Peyer's patch (tissue), 4 donors: ENCODE results near the gene ZSCAN9. TPM values are rescaled to one million over a fixed set of nuclear protein-coding genes. Genes with fewer than 3 reads are reported as not detected.

Source experiments
- DNase-seq, 3 donors: peaks; one replicate each; pipeline ENCODE4 v3.0.0-alpha.2; 2017 to 2019
- H3K27ac ChIP-seq, 4 donors: fragments of 200-600 bp; sonication (generic); one replicate each; pipeline ENCODE4 v1.5.1; 2016 to 2019
- H3K27me3 ChIP-seq, 2 donors: fragments of 200-600 bp; sonication (generic); one replicate each; pipeline ENCODE4 v1.5.1; 2019
- H3K36me3 ChIP-seq, 3 donors: fragments of 200-600 bp; sonication (generic); one replicate each; pipeline ENCODE4 v1.5.1; 2016 to 2019
- H3K4me1 ChIP-seq, 4 donors: fragments of 200-600 bp; sonication (generic); one replicate each; pipeline ENCODE4 v1.5.1; 2016 to 2019
- H3K4me3 ChIP-seq, 4 donors: fragments of 200-600 bp; sonication (generic); 1 replicate in 3 of 4; 2 replicates in 1 of 4; pipeline ENCODE4 v1.5.1; 2016 to 2019; ENCODE audit warnings: mild to moderate bottlenecking in 1 of 4
- H3K9me3 ChIP-seq, 4 donors: fragments of 200-600 bp; sonication (generic); one replicate each; pipeline ENCODE4 v1.5.1; 2016 to 2019; ENCODE audit warnings: mild to moderate bottlenecking in 1 of 4
- POLR2A ChIP-seq, 2 donors: fragments of 450-650 bp; IDR thresholded peaks; one replicate each; pipeline ENCODE4 v1.5.1; 2017; ENCODE audit warnings: antibody characterized with exemption in 2 of 2, mild to moderate bottlenecking in 2 of 2, moderate library complexity in 2 of 2
- total RNA-seq, 4 donors: library from RNA; depleted of rRNA; stranded (reverse); fragments of >200 nt; gene quantifications; one replicate each; pipeline ENCODE4 v1.1.0, GENCODE V29; 2016
- TF ChIP-seq, protein P1 (sequence below), 6 experiments: fragments of 450-650 bp in 4 of 6; fragments of 200-600 bp in 2 of 6; sonication (generic) in 1 of 6; IDR thresholded peaks; one replicate each; pipeline ENCODE4 v1.5.1; 2017 to 2019; ENCODE audit warnings: antibody characterized with exemption in 6 of 6, mild to moderate bottlenecking in 3 of 6, moderate library complexity in 1 of 6

The ZSCAN9 gene
- total RNA-seq, 4 donors from 2014 or later, result 11.9 to 28.9 (median 22.7) TPM

- Histone ChIP-seq H3K4me3 (peak overlapping the region; percentile 63 to 73 (median 69)), H3K4me1 (peaks cover 5 to 13% (median 10%) of the 10 kb centered on the region in 4 donors), H3K27me3 (no peaks in the 10 kb centered on the region), H3K36me3 (peaks cover 0 to 13% (median 0%) of the 10 kb centered on the region in 3 donors), H3K27ac (peak overlapping the region in 3 of 4 donors; percentile 2 to 70 (median 30)), H3K9me3 (no peaks in the 10 kb centered on the region)
- DNase-seq, result peak in 1 of 3 donors; percentile 56
- no peak for TF ChIP-seq POLR2A (IDR thresholded peaks at IDR 0.05)
- TF ChIP-seq, protein P1, sequence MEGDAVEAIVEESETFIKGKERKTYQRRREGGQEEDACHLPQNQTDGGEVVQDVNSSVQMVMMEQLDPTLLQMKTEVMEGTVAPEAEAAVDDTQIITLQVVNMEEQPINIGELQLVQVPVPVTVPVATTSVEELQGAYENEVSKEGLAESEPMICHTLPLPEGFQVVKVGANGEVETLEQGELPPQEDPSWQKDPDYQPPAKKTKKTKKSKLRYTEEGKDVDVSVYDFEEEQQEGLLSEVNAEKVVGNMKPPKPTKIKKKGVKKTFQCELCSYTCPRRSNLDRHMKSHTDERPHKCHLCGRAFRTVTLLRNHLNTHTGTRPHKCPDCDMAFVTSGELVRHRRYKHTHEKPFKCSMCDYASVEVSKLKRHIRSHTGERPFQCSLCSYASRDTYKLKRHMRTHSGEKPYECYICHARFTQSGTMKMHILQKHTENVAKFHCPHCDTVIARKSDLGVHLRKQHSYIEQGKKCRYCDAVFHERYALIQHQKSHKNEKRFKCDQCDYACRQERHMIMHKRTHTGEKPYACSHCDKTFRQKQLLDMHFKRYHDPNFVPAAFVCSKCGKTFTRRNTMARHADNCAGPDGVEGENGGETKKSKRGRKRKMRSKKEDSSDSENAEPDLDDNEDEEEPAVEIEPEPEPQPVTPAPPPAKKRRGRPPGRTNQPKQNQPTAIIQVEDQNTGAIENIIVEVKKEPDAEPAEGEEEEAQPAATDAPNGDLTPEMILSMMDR (IDR thresholded peaks at IDR 0.05), result no peak
These were observed 26.6 kb downstream of the ZSCAN9 start for GRCh38 chr6:28251661-28252008.

GRCh38 chr6:28252009-28252975 lies 27.2 kb downstream of the ZSCAN9 start, which contains the start of gene ZKSCAN4:
Gene ZKSCAN4 (minus strand): TSS chr6:28252269. CDS start chr6:28251980, 289 bp downstream.
- peaks cover 5 to 13% (median 10%) of the 10 kb centered on the region in 4 donors for H3K4me1 ChIP-seq
- H3K9me3 ChIP-seq, result no peaks in the 10 kb centered on the region
- H3K36me3 ChIP-seq, result peaks cover 0 to 6% (median 0%) of the 10 kb centered on the region in 3 donors
- no peaks in the 10 kb centered on the region for H3K27me3 ChIP-seq
- H3K4me3 ChIP-seq, result peak within 1 kb of the TSS; percentile 63 to 73 (median 69)
- peak in 2 of 3 donors; percentile 70 to 89 for DNase-seq
- TF ChIP-seq, protein P1 (IDR thresholded peaks at IDR 0.05), result no peak
- no peak for TF ChIP-seq POLR2A (IDR thresholded peaks at IDR 0.05)
- H3K27ac ChIP-seq, result peak within 1 kb of the TSS; percentile 2 to 70 (median 34)

- peaks cover 5 to 13% (median 10%) of the 10 kb centered on the region in 4 donors for H3K4me1 ChIP-seq
- TF ChIP-seq, protein P1 (IDR thresholded peaks at IDR 0.05), result no peak
- no peak for TF ChIP-seq POLR2A (IDR thresholded peaks at IDR 0.05)
- DNase-seq, result no peak
- H3K36me3 ChIP-seq, result no peaks in the 10 kb centered on the region
- H3K27ac ChIP-seq, result no peak overlapping the region
- H3K27me3 ChIP-seq, result no peaks in the 10 kb centered on the region
- H3K9me3 ChIP-seq, result no peaks in the 10 kb centered on the region
- no peak overlapping the region for H3K4me3 ChIP-seq
These were observed 29.0 kb downstream of the ZSCAN9 start for GRCh38 chr6:28254121-28254519.

GRCh38 chr6:28257042-28257441 lies 32.0 kb downstream of the ZSCAN9 start:
- TF ChIP-seq POLR2A (IDR thresholded peaks at IDR 0.05), result no peak
- TF ChIP-seq, protein P1 (IDR thresholded peaks at IDR 0.05), result no peak
- Histone ChIP-seq H3K4me1 (peaks cover 0 to 5% (median 4%) of the 10 kb centered on the region in 4 donors), H3K27me3 (no peaks in the 10 kb centered on the region), H3K4me3 (no peak overlapping the region), H3K27ac (no peak overlapping the region), H3K36me3 (no peaks in the 10 kb centered on the region), H3K9me3 (no peaks in the 10 kb centered on the region)
- no peak for DNase-seq

- peak within 1 kb of the TSS in 2 of 4 donors; percentile 11 to 25 for H3K27ac ChIP-seq
- H3K36me3 ChIP-seq, result no peaks in the 10 kb centered on the region
- no peak for TF ChIP-seq POLR2A (IDR thresholded peaks at IDR 0.05)
- TF ChIP-seq, protein P1 (IDR thresholded peaks at IDR 0.05), result no peak
- H3K27me3 ChIP-seq, result no peaks in the 10 kb centered on the region
- peak; percentile 53 to 76 (median 55) for DNase-seq
- H3K4me1 ChIP-seq, result no peaks in the 10 kb centered on the region
- no peaks in the 10 kb centered on the region for H3K9me3 ChIP-seq
- H3K4me3 ChIP-seq, result peak within 1 kb of the TSS; percentile 14 to 43 (median 37)
These were observed 34.1 kb downstream of the ZSCAN9 start, which contains the start of gene NKAPL for GRCh38 chr6:28258877-28259777. Gene NKAPL (plus strand): TSS chr6:28259297. CDS start chr6:28259372, 75 bp downstream.
